K562 (cell line): ENCODE data around the gene RNU6-7. TPM values are rescaled to one million over a fixed set of nuclear protein-coding genes. Genes with fewer than 3 reads are reported as not detected.

Source experiments
- BHLHE40 ChIP-seq: IDR thresholded peaks from 2 replicates; pipeline ENCODE4 v1.6.1; 2011; ENCODE audit warnings: low read length, improper control_type of control experiment
- RHOXF2B ChIP-seq: fragments of 250-450 bp; sonication (Bioruptor Pico); conservative IDR thresholded peaks from 2 replicates; pipeline ENCODE4 v1.5.1; 2021
- ZMIZ1 ChIP-seq, 2 experiments: fragments of 150-350 bp in 1 of 2; IDR thresholded peaks; 2 replicates each; pipeline ENCODE4 v1.6.1; 2012 to 2016; ENCODE audit warnings: low read depth in 2 of 2, low read length in 2 of 2, mild to moderate bottlenecking in 1 of 2, moderate library complexity in 1 of 2
- ZNF551 ChIP-seq: fragments of 250-450 bp; sonication (Bioruptor Pico); IDR thresholded peaks from 2 replicates; pipeline ENCODE4 v1.5.0; 2021; ENCODE audit warnings: mild to moderate bottlenecking, moderate library complexity
- polyA plus RNA-seq, 8 experiments: library from polyadenylated mRNA; depleted of rRNA in 4 of 8; stranded (reverse) in 5 of 8; unstranded in 3 of 8; fragments of >200 nt; fragmentation: Nextera tagmentation in 2 of 8; fragmentation: Illumina TruSeq in 1 of 8; extraction: Ambion mirVana in 2 of 8; extraction: Trizol in 1 of 8; gene quantifications; 2 replicates each; pipeline versions ENCODE4 v1.2.1 to v1.2.3, GENCODE V29; 2011 to 2014; ENCODE audit warnings: inconsistent platforms in 1 of 8, missing spikeins in 1 of 8
- total RNA-seq, 7 experiments: library from RNA; depleted of rRNA in 6 of 7; stranded (reverse); fragments of >200 nt in 6 of 7; fragmentation: Illumina TruSeq in 2 of 7; extraction: Trizol in 2 of 7; gene quantifications; 2 replicates each; pipeline versions ENCODE4 v1.2.1 to v1.2.3, GENCODE V29; 2011 to 2021; ENCODE audit warnings: low replicate concordance in 1 of 7
- TF ChIP-seq, protein P1 (sequence below), 2 experiments: IDR thresholded peaks; 2 replicates each; pipeline ENCODE4 v1.6.1; 2011; ENCODE audit warnings: borderline replicate concordance in 1 of 2, control low read depth in 1 of 2, low read depth in 1 of 2, low read length in 1 of 2, mild to moderate bottlenecking in 1 of 2, mixed read lengths in 1 of 2, moderate library complexity in 1 of 2; ENCODE audit not compliant: insufficient read depth in 1 of 2, insufficient read length in 1 of 2, poor library complexity in 1 of 2, severe bottlenecking in 1 of 2; ENCODE audit errors: extremely low read depth in 1 of 2

Gene RNU6-7
- total and polyA plus RNA-seq, 9 of the 15 experiments (the other 6 are each of a cell fraction or from before 2014, with no cell fraction given), result not detected

DNA sequence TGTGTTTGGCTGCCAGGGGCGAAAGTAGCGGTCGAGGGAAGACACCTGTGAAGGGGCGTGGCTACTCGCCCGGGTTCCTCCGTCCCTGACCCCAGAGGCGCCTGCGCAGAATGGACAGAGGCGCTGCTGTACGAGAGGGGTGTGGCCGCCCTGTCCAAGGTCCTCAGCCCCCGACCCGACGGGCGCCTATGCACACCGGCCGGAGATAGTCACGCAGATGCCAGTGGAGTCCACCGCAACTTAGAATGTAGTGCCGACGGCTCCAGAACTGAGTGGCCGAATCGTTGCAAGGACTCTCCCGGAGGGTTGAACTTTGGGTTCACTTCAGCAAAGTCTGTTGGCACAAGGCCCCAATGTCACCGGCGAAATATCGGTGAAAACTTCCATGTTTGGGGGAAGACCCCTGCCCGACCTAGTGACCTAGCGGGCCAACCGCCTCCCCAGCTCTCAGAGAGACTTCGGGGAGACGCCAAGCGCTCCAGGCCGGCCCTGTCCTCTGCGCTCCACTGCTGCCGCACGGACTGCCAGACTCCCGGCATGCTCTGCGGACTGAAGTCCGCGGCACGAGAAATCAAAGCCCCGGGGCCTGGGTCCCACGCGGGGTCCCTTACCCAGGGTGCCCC lies 541 bp upstream of the RNU6-7 start (continued):
- TF ChIP-seq, protein P1, sequence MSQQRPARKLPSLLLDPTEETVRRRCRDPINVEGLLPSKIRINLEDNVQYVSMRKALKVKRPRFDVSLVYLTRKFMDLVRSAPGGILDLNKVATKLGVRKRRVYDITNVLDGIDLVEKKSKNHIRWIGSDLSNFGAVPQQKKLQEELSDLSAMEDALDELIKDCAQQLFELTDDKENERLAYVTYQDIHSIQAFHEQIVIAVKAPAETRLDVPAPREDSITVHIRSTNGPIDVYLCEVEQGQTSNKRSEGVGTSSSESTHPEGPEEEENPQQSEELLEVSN (IDR thresholded peaks at IDR 0.05; ENCODE audit: borderline replicate concordance in 1 of 2, extremely low read depth in 1 of 2, insufficient read depth in 1 of 2, insufficient read length in 1 of 2, low read depth in 1 of 2, low read length in 1 of 2, poor library complexity in 1 of 2, severe bottlenecking in 1 of 2), result peak in 1 of 2 experiments; percentile 1
- TF ChIP-seq ZNF551 (CRISPR knock-in tag) (no peak), RHOXF2B (CRISPR knock-in tag) (no peak), ZMIZ1 (IDR thresholded peaks at IDR 0.05; ENCODE audit: low read depth in 2 of 2, low read length in 2 of 2) (no peak), BHLHE40 (peak; percentile 53; the same call in 1 of the 2 replicates)
